Muscle layer of duodenum (tissue), 2 donors: Measurements from ENCODE around the gene SORCS2.

Experiments used
- H3K27ac ChIP-seq: one replicate; pipeline ENCODE4 v1.7.0; 2013; ENCODE audit warnings: mild to moderate bottlenecking, low read length
- H3K27me3 ChIP-seq: one replicate; pipeline ENCODE4 v1.7.0; 2013; ENCODE audit warnings: low read depth, mild to moderate bottlenecking, control low read depth, low read length
- H3K36me3 ChIP-seq, 2 donors: one replicate each; pipeline ENCODE4 v1.7.0; 2013; ENCODE audit warnings: low read length in 2 of 2, control low read depth in 1 of 2, mild to moderate bottlenecking in 1 of 2; ENCODE audit not compliant: insufficient read depth in 2 of 2, control insufficient read depth in 1 of 2
- H3K4me1 ChIP-seq, 2 donors: one replicate each; pipeline ENCODE4 v1.7.0; 2013; ENCODE audit warnings: low read length in 2 of 2, mild to moderate bottlenecking in 2 of 2, control low read depth in 1 of 2, moderate library complexity in 1 of 2; ENCODE audit not compliant: insufficient read depth in 2 of 2, control insufficient read depth in 1 of 2
- H3K4me3 ChIP-seq, 2 donors: one replicate each; pipeline ENCODE4 v1.7.0; 2013; ENCODE audit warnings: low read length in 2 of 2, low read depth in 1 of 2, mild to moderate bottlenecking in 1 of 2
- H3K9me3 ChIP-seq, 2 donors: one replicate each; pipeline ENCODE4 v1.7.0; 2013; ENCODE audit warnings: low read length in 2 of 2, control low read depth in 1 of 2, mild to moderate bottlenecking in 1 of 2; ENCODE audit not compliant: control insufficient read depth in 1 of 2
- donor health status: healthy.

Gene SORCS2

GRCh38 chr4:7747062-7747385 is 554.7 kb downstream of the SORCS2 start:
- no peaks in the 10 kb centered on the region for H3K36me3 ChIP-seq
- H3K4me1 ChIP-seq: peaks cover 0 to 12% of the 10 kb centered on the region in 2 donors
- no peak overlapping the region for H3K4me3 ChIP-seq
- H3K9me3 ChIP-seq: no peaks in the 10 kb centered on the region
- no peak overlapping the region for H3K27ac ChIP-seq
- H3K27me3 ChIP-seq: no peaks in the 10 kb centered on the region

GRCh38 chr4:7747566-7747965 is 555.2 kb downstream of the SORCS2 start:
- H3K4me1 ChIP-seq: peaks cover 0 to 12% of the 10 kb centered on the region in 2 donors
- no peaks in the 10 kb centered on the region for H3K27me3 ChIP-seq
- H3K9me3 ChIP-seq: no peaks in the 10 kb centered on the region
- H3K27ac ChIP-seq: no peak overlapping the region
- H3K36me3 ChIP-seq: no peaks in the 10 kb centered on the region
- no peak overlapping the region for H3K4me3 ChIP-seq

- peaks cover 0 to 8% of the 10 kb centered on the region in 2 donors for H3K4me1 ChIP-seq
- no peaks in the 10 kb centered on the region for H3K36me3 ChIP-seq
- no peaks in the 10 kb centered on the region for H3K9me3 ChIP-seq
- H3K4me3 ChIP-seq: no peak overlapping the region
- H3K27me3 ChIP-seq: no peaks in the 10 kb centered on the region
- H3K27ac ChIP-seq: no peak overlapping the region
These were observed 558.2 kb downstream of the SORCS2 start for GRCh38 chr4:7750523-7750922.

- H3K27ac ChIP-seq: no peak overlapping the region
- no peaks in the 10 kb centered on the region for H3K27me3 ChIP-seq
- no peaks in the 10 kb centered on the region for H3K9me3 ChIP-seq
- peaks cover 0 to 8% of the 10 kb centered on the region in 2 donors for H3K4me1 ChIP-seq
- H3K36me3 ChIP-seq: no peaks in the 10 kb centered on the region
- no peak overlapping the region for H3K4me3 ChIP-seq
These were observed 558.6 kb downstream of the SORCS2 start for GRCh38 chr4:7750972-7751371.

GRCh38 chr4:7752649-7753048 is 560.3 kb downstream of the SORCS2 start:
- Histone ChIP-seq H3K36me3 (no peaks in the 10 kb centered on the region), H3K4me3 (no peak overlapping the region), H3K27ac (no peak overlapping the region), H3K27me3 (no peaks in the 10 kb centered on the region), H3K4me1 (peaks cover 0 to 12% of the 10 kb centered on the region in 2 donors), H3K9me3 (no peaks in the 10 kb centered on the region)

- no peaks in the 10 kb centered on the region for H3K27me3 ChIP-seq
- no peak overlapping the region for H3K4me3 ChIP-seq
- peaks cover 0 to 2% of the 10 kb centered on the region in 2 donors for H3K36me3 ChIP-seq
- no peaks in the 10 kb centered on the region for H3K9me3 ChIP-seq
- H3K27ac ChIP-seq: no peak overlapping the region
- H3K4me1 ChIP-seq: peaks cover 0 to 18% of the 10 kb centered on the region in 2 donors
These were observed 560.9 kb downstream of the SORCS2 start for GRCh38 chr4:7753271-7753670.

GRCh38 chr4:7753931-7754465 is 561.7 kb downstream of the SORCS2 start:
- H3K27ac ChIP-seq: no peak overlapping the region
- peaks cover 0 to 18% of the 10 kb centered on the region in 2 donors for H3K4me1 ChIP-seq
- no peak overlapping the region for H3K4me3 ChIP-seq
- peaks cover 0 to 5% of the 10 kb centered on the region in 2 donors for H3K36me3 ChIP-seq
- no peaks in the 10 kb centered on the region for H3K9me3 ChIP-seq
- H3K27me3 ChIP-seq: no peaks in the 10 kb centered on the region

- Histone ChIP-seq H3K4me1 (peaks cover 0 to 18% of the 10 kb centered on the region in 2 donors), H3K27ac (no peak overlapping the region), H3K27me3 (no peaks in the 10 kb centered on the region), H3K36me3 (peaks cover 5% of the 10 kb centered on the region in 2 donors), H3K4me3 (no peak overlapping the region), H3K9me3 (no peaks in the 10 kb centered on the region)
These were observed 562.4 kb downstream of the SORCS2 start for GRCh38 chr4:7754565-7755262.

GRCh38 chr4:7755561-7755960 is 563.2 kb downstream of the SORCS2 start:
- no peak overlapping the region for H3K4me3 ChIP-seq
- H3K27ac ChIP-seq: no peak overlapping the region
- peaks cover 8% of the 10 kb centered on the region in 2 donors for H3K36me3 ChIP-seq
- H3K27me3 ChIP-seq: no peaks in the 10 kb centered on the region
- H3K9me3 ChIP-seq: no peaks in the 10 kb centered on the region
- peaks cover 0 to 14% of the 10 kb centered on the region in 2 donors for H3K4me1 ChIP-seq

GRCh38 chr4:7756071-7756470 is 563.7 kb downstream of the SORCS2 start:
- H3K36me3 ChIP-seq: peaks cover 9 to 13% of the 10 kb centered on the region in 2 donors
- H3K27ac ChIP-seq: no peak overlapping the region
- peaks cover 0 to 10% of the 10 kb centered on the region in 2 donors for H3K4me1 ChIP-seq
- H3K4me3 ChIP-seq: no peak overlapping the region
- H3K27me3 ChIP-seq: no peaks in the 10 kb centered on the region
- H3K9me3 ChIP-seq: no peaks in the 10 kb centered on the region

GRCh38 chr4:7756561-7757355 is 564.4 kb downstream of the SORCS2 start:
- Histone ChIP-seq H3K9me3 (no peaks in the 10 kb centered on the region), H3K4me3 (no peak overlapping the region), H3K36me3 (peaks cover 12 to 17% of the 10 kb centered on the region in 2 donors), H3K27ac (no peak overlapping the region), H3K4me1 (peaks cover 0 to 10% of the 10 kb centered on the region in 2 donors), H3K27me3 (no peaks in the 10 kb centered on the region)
